Esophagus muscularis mucosa (tissue), 4 donors: ENCODE measurements around the gene FUT8.

ENCODE experiments used
- CTCF ChIP-seq, 3 experiments: fragments of 200-600 bp in 2 of 3; fragments of 450-650 bp in 1 of 3; sonication (generic) in 2 of 3; IDR thresholded peaks; one replicate each; pipeline ENCODE4 v1.5.1; 2017 to 2019; ENCODE audit warnings: antibody characterized with exemption in 3 of 3, mild to moderate bottlenecking in 2 of 3, moderate library complexity in 1 of 3
- EP300 ChIP-seq: sonication (generic); formaldehyde crosslinking; IDR thresholded peaks from one replicate; pipeline ENCODE4 v1.6.1; 2017; ENCODE audit warnings: antibody characterized with exemption
- POLR2A ChIP-seq: fragments of 450-650 bp; IDR thresholded peaks from one replicate; pipeline ENCODE4 v1.6.1; 2017; ENCODE audit warnings: antibody characterized with exemption, moderate library complexity, mild to moderate bottlenecking, low read depth
- POLR2AphosphoS5 ChIP-seq, 2 donors: sonication (generic); formaldehyde crosslinking; IDR thresholded peaks; one replicate each; pipeline ENCODE4 v1.6.1; 2017; ENCODE audit warnings: antibody characterized with exemption in 2 of 2

- TF ChIP-seq POLR2AphosphoS5 (IDR thresholded peaks at IDR 0.05) (no peak), POLR2A (no peak), CTCF (IDR thresholded peaks at IDR 0.05) (no peak), EP300 (no peak)
Measured at GRCh38 chr14:65528069-65528468, 115.5 kb downstream of the FUT8 start.
